Stimulated activated CD4-positive, alpha-beta T cell treated with anti-CD3 and anti-CD28 coated beads, Interleukin-4, amount 100 ng/mL, for 4 hours (primary cell): Measurements from ENCODE around the gene SNX8.

Source experiments
- DNase-seq, 2 experiments: peaks; one replicate each; pipeline ENCODE4 v3.0.0-alpha.2; 2020

The SNX8 gene

DNA sequence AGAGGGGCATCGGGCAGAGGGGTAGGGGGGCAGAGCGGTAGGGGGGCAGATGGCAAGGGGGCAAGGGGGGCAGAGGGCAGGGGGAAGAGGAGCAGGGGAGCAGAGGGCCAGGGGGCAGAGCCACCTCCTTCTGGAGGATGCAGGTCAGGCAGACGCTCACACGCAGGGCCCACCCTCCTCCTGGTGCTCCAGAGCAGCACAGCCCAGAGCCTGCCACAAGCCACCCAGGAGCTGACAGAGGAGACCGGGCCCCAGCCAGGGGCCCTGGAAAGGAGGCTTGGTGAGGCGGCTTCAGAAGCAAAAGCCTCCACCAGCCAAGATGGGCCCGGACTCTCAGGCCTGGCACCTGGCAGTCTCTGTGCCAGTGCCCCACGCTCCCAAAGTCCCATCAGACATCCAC lies 94.6 kb downstream of the SNX8 start:
- DNase-seq: no peak

DNA sequence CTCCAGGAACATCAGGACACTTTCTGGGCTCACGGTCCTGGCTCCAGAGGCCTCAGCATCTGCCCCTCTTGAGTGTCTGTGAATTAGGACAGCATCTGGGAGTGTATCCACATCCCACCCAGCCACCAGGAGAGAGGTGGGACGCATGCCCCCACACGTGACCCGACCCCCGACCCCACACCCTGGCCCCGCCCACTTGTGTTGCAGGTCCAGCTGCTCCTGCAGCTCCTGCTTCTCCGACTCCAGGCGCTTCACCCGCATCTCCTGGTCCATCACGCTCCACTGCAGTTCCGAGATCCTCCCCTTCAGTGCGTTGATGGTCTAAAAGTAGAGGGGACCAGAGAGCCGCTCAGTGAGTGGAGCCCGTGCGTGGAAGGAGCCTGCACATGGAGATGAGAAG lies 95.1 kb downstream of the SNX8 start:
- no peak for DNase-seq

DNA sequence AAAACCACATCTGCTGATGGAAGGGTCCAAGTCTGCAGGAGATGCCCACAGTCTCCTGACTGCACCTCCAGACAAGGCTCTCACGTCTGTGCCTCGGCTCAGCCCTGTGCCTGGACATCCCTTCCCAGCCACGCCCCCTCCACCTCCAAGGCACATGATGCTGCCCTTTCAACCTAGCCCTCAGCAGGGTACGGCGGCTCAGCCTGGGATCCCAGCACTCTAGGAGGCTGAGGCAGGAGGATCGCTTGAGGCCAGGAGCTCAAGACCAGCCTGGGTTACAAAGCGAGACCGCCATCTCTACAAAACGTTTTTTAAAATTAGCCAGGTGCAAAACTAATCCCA lies 95.8 kb downstream of the SNX8 start:
- no peak for DNase-seq

DNA sequence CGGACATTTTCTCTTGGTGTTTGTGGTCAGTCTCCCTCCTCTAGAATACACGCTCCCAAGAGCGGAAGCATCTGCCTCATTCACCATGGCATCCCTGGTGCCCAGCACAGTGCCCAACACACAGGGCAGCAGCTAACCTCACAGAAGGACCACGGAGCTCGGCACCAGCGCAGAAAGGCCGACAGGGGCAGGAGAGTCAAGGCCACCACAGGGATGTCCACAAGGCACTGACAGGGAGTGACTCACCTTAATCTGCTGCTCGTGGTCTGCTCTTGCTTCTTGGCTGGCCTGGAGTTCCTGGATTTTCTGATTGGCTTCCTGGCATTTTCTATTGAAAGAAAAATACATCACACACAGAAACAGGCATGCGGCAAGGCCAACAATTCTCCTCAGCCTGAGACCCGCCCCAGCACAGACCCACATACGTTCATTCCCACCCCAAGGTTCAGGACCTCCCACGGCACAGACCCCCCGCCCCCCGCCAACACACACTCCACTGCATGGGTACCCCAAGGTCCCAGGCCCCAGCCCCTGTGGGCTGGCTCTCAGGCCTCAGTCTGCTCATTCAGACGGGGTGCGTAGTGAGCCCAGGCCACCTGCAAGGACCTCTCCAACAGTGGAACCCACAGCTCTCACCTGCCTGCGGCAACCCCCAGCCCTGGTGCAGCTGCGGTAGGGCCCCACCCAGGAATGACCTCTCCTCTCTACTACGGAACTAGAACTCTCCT lies 96.4 kb downstream of the SNX8 start:
- DNase-seq: no peak

DNA sequence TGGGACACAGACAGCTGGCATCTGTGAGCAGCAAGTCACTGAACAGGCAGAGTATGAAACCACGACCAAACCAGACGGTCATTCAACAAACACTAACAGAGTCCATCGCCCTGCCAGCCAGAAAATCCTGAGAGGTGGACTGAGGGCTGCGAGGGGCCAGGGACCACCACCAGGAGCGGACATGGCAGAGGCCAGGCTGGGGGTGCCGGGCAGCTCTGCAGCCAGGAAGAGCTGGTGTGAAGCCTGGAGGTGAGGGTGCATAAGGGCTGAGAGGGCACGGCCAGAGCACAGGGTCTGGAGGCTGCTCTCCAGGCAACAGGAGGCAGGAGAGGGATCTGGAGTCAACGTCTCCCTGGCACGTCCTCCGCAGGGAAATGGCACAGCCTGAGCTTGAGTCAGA lies 97.0 kb downstream of the SNX8 start:
- DNase-seq: no peak

DNA sequence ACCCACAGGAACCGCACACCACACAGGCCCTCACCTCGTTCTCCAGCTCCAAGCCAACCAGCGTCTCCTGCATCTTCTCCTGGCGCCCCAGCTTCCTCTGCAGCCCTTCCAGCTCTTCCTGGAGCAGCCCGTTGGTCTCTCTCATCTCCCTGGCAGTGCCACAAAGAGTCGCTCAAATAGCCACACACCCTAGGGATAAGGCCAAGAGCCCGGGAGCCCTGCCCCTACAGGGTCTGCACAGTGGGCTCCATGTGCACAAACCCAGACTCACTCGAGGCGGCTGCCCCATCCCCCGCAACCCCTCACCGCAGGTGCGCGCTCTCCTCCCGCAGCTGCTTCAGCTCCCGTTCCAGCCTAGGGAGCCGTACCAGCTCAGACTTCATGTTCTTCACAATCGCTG lies 98.4 kb downstream of the SNX8 start:
- DNase-seq: no peak

DNA sequence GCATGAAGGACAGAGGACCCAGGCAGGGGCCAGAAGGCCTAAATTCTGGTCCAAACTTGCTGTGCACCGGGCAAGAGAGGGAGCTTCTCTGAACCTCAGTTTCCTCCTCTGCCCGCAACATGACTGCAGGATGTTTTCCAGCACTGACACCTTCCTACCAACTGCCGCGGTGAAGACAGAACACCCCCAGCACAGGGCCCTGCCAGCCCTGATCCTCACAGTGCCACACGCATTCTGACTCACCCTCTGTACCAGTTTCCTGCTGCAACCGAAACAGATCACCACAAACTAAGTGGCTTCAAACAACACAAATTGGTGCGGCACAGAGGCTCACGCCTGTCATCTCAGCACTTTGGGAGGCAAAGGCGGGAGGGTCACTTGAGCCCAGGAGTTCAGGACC lies 99.6 kb downstream of the SNX8 start:
- DNase-seq: no peak

DNA sequence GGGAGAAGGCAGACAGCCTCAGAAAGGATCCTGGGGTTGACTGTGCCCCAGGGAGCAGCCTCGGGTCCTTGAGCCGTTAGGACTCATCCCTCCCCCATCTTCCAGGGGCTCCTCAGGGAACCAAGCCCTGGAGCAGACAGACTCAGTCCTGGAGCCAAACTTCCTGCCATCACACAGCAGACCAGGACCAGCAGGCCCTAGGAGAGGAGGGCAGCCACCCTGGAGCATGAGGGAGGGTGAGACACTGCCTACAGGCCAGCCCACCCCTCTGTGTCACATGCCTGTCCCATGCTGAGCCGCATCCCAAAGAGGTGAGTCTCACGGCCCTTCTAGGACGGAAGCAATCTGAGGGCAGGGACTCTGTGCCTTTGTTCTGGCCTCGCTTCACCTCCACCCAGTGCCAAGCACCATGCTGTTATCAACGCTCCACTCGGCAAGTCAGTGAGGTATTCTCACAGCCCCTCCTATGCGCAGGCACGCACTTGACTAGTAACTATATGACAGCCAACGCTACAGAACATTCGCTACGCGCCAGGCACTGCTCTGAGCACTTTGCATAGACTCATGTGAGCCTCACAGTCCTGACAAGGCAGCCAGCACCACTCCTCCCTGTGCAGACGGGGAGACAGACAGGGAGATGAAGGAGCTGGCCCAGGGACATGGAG lies 100.6 kb downstream of the SNX8 start:
- no peak for DNase-seq

DNA sequence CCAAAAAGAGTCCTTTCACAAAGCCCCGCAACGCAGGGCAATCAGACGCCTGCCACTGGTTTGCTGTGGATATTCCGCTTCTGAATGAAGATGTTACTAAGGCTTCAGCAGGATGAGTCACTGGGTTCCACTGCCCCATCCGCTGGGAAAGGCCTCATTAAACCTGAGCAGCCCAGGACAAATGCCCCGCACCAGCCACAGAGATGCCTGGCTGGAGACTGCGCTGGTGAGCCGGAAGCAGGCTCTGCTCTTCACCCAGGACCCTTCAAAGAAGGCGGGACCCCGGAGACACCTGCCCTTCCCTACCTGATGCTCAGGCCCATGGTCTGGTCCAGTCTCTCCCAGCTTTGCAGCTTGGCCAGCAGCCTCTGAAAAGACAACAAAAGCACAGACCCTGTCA lies 101.3 kb downstream of the SNX8 start:
- DNase-seq: no peak

DNA sequence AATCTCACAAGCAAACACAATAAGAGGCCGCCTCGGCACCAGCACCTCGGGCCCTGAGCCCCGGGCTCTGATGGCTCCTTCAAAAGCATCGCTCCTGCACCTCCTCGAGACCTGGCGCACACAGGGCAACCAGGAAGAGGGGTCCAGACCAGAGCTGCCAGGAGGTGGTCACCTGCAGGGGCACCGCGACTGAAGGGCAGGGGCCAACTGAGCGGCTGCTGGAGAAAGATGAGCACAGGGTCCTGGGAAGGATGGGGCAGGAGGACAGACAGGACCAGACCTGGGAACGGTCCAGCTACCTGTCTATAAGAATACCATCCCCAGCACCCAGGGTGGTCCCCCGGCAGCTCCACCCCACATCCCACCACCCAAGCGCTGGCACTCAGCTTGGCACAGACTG lies 102.3 kb downstream of the SNX8 start:
- no peak for DNase-seq

DNA sequence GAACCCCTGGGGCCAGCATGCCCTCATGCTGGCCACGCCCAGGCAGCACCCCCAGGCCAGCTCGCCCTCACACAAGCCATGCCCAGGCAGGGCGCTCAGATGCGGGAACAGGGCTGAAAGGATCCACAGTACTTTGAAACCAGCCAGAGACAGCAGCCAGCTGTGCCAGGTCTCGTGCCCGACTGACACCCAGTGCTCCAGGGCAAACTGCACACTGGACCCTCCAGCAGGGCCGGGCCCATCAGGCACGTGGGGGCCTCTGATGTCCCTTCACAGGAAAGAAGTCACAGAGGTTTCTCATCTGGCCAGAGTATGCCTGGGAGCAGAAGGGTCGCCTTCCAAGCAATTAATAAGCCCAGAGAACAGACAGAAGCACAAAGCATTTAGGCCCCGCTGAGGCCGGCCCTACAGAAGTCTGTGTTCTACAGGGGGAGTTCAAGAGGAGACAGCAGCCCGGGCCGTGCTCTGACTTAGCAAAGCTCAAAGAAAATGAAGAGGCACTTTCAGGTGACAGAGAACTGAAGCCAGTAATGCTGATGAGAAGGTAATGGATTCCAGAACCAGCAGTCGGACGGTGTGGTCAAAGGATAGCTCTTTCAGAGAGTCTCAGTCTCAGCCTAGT lies 102.9 kb downstream of the SNX8 start:
- no peak for DNase-seq

DNA sequence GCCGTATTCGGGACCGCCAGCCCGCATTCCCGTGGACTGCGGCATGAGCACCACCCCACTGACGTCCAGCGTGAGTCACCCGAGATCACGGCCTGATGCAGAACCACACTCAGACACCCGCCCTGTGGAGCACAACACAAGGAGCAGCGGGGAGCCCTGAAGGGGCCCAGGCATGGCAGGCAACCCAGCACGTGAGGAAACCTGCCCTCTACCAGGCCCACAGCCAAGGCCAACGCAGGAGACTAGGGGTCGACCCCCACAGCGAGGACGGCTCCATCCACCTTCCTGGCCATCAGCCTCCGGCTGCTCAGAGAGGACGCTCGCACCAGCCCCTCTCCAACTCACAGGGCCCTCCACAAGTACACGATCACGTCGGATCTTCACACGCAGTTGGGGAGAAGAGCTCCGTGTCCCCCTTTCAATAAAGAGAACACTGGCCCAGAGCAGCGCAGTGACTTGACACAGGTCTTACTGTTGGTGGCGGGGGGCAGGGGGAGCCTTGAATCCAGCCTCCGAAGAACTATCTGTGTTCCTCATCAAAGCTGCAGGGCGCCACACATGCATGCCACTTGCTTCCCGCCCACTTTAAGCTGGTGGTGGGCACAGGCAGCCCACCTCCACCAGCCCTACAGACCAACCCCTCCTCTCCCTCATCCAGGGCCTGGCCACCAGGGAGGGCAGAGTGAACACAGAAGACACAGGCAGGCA lies 103.5 kb downstream of the SNX8 start:
- DNase-seq: no peak

DNA sequence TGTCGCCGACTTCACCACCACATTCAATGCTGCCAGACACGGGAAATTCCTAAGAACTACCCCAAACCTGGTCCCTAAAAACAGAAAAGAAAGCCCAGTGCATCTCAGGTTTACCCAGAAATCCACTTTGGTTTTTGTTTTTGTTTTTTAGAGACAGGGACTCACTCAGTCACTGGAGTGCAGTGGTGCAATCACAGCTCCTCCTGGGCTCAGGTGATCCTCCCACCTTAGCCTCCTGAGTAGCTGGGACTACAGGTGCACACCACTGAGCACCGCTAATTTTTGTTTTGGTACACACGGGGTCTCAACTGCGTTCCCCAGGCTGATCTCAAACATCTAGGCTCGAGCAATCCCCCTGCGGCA lies 104.3 kb downstream of the SNX8 start:
- no peak for DNase-seq

DNA sequence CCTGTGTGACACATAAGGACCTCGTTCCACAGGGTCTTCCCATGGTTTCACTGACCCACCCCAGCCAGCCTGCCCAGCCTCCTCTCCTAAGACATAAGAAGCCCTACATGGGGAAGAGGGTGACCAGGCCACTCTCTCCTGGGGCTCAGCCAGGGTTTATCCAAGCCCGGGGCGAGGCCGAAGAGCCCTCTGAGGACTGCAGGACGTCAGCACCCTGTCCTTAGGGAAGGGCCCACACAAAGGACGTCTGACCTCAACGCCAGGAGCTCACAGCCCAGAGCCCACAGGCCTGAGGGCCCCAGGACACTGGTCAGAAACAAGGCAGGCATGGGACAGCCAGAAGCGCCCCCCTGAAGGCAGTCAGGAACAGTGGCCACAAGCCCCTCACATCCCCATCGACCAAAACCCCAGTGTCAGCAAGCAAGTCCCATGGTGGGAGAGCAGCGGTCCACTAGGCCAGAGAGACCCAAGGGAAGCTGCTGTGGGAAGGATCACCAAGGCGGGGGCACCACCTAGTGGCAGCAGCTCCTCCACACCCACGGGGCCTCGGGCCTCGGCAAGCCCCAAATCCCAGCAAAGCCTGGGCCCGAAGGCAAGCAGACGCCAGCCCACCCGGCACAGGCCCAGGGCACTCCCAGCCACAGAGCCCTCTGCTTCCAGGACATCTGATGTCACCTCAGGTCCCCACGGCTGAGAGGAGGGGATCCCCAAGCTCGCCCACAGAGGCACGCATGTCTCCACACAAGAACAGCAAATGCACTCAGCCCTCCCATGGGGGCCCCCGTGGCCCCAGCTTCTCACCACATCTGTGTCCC lies 104.9 kb downstream of the SNX8 start:
- DNase-seq: peak; percentile 27 to 39

DNA sequence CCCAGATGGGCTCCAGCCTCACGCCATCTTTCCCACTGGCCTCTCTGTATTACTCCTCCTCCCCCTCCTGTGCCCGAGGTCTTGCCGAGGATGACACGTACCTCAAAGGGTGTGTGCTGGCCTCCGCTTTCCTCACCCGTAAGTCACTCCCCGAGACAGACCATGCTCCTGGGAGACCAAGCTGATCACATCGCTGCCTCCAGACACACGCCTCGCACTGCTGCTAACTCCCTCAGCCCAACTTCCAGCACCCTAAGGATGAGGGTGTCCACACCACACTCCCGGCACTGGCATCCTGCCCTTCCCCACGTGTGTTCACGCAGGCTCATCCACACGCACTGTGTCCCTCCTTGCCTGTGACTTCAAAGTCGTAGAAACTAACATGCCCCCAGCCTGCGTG lies 105.5 kb downstream of the SNX8 start:
- no peak for DNase-seq

DNA sequence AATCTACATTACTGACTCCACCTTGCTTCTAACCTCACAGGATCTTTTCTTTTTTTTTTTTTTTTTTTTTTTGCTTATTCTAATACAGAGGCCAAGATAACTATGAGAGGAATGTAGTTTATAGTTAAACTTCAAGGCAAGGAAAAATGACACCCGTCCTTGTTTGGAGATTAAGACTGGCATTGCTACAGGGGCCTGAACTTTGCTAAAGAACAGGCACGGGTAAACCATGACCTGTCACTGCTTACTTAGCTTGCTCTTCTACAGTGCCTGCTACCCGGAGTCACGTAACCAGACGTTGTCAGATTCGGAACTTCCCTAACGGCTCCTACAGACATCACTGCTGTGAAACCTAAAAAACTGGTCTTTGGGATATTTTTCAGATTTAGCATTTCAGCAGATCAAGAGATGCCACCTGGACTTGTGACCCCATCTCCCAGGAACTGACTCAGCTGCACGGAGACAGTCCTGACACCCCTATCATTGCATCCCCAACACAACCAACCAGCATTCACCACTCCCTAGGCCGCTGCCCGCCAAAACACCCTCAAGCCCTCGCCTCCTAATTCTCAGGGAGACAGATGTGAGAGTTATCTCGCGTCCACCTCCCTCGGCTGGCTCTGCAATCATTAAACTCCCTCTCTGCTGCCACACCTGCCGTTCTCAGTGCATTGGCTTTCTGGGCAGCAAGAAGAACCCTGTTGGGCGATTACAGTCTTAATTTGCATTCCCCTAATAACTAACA lies 109.0 kb downstream of the SNX8 start:
- DNase-seq: no peak

DNA sequence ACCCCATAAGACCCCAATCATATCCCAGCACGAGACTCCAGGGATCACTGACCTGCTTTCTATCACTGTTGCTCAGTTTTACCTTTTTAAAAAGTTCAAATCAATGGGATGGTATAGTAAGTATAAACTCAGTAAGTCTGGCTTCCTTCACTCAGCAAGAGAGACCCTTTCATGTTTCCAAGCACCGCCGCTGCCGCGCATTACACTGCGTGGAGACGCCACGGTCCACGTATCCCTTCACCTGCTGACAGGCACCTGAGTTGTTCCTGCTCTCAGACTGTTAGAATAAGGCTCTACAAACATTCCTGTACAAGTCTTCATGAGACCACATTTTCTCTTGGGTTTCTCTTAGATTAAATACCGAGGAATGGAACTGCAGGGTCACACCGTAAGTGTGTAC lies 109.8 kb downstream of the SNX8 start:
- DNase-seq: no peak

DNA sequence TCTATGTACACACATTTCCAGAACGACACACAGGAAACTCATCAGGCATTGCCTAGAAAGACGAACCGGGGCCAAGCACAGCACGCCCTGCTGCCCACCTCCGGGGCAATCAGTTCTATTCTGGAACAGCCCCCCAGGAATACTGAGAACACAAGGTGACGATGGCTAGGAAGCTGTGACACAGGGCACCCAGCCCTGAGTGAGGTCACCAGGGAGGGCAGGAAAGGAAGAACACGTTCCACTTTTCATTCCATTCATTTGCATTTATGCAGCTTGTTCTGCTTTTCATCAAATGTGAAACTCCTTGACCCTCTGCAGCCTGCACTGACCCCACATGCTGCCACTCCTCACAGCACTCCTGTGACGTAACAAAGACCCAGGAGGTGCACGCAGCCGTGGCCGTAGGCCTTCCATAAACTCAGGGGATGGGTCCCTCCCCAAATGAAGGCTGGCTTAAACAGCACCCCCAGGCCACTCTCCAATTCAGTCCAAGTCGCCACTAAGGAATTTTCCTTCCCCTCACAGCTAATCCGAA lies 110.4 kb downstream of the SNX8 start:
- DNase-seq: no peak

DNA sequence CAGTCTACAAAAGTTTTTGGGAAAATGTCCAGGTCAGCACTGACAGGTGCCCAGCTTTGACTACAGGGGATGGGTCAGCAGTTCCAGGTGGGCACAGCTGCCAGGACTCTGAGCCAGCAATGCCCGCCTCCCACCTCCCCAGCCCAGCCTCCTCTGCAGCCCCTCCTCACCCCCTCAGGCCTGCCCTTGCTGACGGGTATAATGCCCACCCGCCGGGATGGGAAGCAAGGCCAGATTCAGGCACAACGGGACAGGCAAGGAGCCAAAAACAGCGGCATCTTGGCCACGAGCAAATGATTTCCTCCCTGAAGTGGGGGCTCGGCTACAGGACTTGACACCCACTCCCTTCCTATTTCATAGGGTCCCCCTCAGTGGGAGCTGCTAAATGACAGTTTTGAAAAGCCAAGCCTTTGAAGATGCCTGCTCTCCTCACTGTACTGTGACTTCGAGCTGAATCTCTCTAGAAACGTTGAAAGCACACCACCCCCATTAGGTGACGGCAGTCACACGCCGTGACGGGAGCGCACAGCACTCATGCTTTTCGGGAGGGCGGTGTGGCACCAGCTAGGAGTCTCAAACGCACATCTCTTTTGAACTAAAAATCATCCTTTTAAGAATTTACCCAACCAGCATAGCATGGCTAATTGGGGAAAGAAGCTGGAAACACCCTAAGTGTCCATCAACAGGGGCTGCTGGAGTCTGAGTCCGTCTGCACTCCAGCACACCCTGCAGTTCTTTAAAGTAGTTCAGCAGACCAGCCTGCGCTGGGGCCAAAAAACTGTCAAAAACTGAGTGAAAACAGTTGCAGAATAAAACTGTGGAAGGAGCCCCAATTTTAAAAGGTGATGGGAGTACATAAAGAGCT lies 111.1 kb downstream of the SNX8 start:
- DNase-seq: no peak

DNA sequence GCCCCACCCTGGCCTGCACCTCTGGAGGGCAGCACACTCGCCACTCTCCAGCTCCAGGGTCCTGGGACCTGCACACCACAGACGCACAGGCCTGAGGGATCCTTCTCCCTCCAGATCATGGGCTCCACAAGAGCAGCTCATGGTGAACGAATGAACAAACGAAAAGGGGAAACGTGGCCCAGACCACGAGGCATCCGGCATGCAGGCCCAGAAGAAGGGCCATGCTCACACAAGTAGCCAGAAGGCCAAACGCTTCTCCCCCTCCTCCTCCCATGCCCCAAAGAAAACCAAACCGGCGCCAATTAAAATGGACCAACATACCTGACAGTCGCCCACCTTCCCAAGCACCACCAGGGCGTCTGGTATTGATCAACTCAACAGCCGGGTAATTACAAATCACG lies 111.9 kb downstream of the SNX8 start:
- DNase-seq: no peak
